ENCODE measurements around the gene TNFSF10. TPM values are rescaled to one million over a fixed set of nuclear protein-coding genes. Genes with fewer than 3 reads are reported as not detected.
"Not testable (repeated sequence)": the region's sequence is repeated elsewhere in the genome, so short reads cannot be mapped to it uniquely, and the experiment has no call there.

TNFSF10 gene
- polyA plus RNA-seq, 1 experiment: 2.3 TPM

DNA sequence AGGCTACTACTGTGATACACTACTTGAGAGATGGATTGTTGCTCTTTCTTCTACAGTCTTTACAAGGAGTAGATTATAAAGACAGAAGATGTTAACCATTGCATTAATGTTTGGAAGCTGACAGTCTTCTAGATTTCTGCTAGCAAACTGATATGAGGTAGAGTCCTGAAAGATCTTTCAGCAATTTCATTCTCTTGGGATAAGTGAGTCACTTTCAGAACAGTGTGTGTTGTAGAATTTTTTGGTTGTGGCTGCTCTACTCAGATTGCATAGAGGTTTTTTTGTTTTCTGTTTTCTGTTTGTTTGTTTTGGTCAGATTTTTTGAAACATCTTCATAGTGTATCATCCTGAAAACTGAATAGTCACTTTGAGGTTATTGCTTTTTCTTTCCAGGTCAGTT is 17.1 kb downstream of the TNFSF10 start:
- Histone ChIP-seq H3K4me3 (ENCODE audit: low read depth, low read length) (no peak overlapping the region), H3K9me3 (ENCODE audit: control insufficient read depth, insufficient read depth, low read length) (no peaks in the 10 kb centered on the region), H3K27ac (ENCODE audit: low read depth, low read length) (no peak overlapping the region), H3K27me3 (ENCODE audit: control insufficient read depth, insufficient read depth, low read length) (no peaks in the 10 kb centered on the region)
- TF ChIP-seq CTCF (IDR thresholded peaks at IDR 0.05; ENCODE audit: low read depth, low read length): no peak
- POLR2A ChIA-PET: no interaction called here
- no peak for DNase-seq (ENCODE audit: low read depth, low spot score)
- CTCF ChIA-PET: no interaction called here

- Histone ChIP-seq H3K27ac (ENCODE audit: low read depth, low read length) (no peak overlapping the region), H3K9me3 (ENCODE audit: control insufficient read depth, insufficient read depth, low read length) (no peaks in the 10 kb centered on the region), H3K4me3 (ENCODE audit: low read depth, low read length) (no peak overlapping the region), H3K27me3 (ENCODE audit: control insufficient read depth, insufficient read depth, low read length) (no peaks in the 10 kb centered on the region)
- ChIA-PET POLR2A (no interaction called here), CTCF (interaction anchor here (0.9 to 1.4 kb wide), 3 partner anchors 12 to 166 kb away, joined by 3 read pairs; no protein-coding TSS in a partner anchor)
- no peak for DNase-seq (ENCODE audit: low read depth, low spot score)
- TF ChIP-seq CTCF (IDR thresholded peaks at IDR 0.05; ENCODE audit: low read depth, low read length): no peak
These were observed 21.7 kb downstream of the TNFSF10 start for GRCh38 chr3:172501540-172501939.

DNA sequence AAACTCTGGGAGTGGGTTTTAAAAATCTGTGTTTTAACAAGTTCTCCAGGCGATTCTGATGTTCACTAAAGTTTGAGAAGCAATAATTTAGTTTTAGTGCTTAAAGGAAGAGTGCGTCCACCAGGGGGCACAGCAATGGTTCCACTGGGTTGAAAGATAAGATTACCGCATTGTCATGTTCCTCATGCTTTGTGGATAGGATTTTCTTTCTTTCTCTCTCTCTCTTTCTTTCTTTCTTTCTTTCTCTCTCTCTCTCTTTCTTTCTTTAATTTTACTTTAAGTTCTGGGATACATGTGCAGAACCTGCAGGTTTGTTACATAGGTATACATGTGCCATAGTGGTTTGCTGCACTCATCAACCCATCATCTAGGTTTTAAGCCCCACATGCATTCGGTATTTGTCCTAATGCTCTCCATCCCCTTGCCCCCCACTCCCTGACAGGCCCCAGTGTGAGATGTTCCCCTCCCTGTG is 33.0 kb downstream of the TNFSF10 start:
- POLR2A ChIA-PET; H3K27me3 ChIP-seq (ENCODE audit: control insufficient read depth, insufficient read depth, low read length); H3K27ac ChIP-seq (ENCODE audit: low read depth, low read length); H3K4me3 ChIP-seq (ENCODE audit: low read depth, low read length); H3K9me3 ChIP-seq (ENCODE audit: control insufficient read depth, insufficient read depth, low read length): not testable (repeated sequence)
- peak; percentile 48 for DNase-seq (ENCODE audit: low read depth, low spot score)
- peak; percentile 74 for TF ChIP-seq CTCF (IDR thresholded peaks at IDR 0.05; ENCODE audit: low read depth, low read length)
- CTCF ChIA-PET: interaction anchor here (0.8 to 1.8 kb wide), 13 partner anchors 12 to 182 kb away, joined by 3 to 55 read pairs (median 5); no protein-coding TSS in a partner anchor

- no peak for TF ChIP-seq CTCF (IDR thresholded peaks at IDR 0.05; ENCODE audit: low read depth, low read length)
- ChIA-PET POLR2A (no interaction called here), CTCF (interaction anchor here (1.3 to 2.4 kb wide), 4 partner anchors 8 to 39 kb away, joined by 3 to 14 read pairs (median 3); no protein-coding TSS in a partner anchor)
- no peak for DNase-seq (ENCODE audit: low read depth, low spot score)
- Histone ChIP-seq H3K9me3 (ENCODE audit: control insufficient read depth, insufficient read depth, low read length) (no peaks in the 10 kb centered on the region), H3K4me3 (ENCODE audit: low read depth, low read length) (no peak overlapping the region), H3K27me3 (ENCODE audit: control insufficient read depth, insufficient read depth, low read length) (no peaks in the 10 kb centered on the region), H3K27ac (ENCODE audit: low read depth, low read length) (no peak overlapping the region)
These were observed 45.1 kb downstream of the TNFSF10 start for GRCh38 chr3:172478116-172478515.

DNA sequence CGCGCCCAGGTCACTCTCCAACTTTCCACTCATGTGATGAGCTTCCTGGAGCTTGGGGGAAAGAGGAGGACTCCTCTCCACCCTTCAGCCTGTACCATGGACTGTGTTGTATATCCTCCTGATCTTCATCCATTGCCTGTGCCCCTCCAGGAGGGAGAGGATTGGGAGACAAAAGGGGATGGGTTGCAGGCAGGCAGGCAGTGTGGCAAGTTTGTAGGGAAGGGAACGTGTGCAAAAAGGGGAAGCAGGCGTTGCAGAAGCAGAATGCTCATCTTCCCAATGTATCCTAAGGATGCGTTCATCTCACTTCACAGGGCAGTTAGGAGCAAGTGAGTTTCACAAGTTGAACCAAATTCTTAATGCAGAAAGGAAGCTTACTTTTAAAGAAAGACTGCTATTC is 46.9 kb downstream of the TNFSF10 start:
- POLR2A ChIA-PET: no interaction called here
- H3K27ac ChIP-seq (ENCODE audit: low read depth, low read length): no peak overlapping the region
- H3K4me3 ChIP-seq (ENCODE audit: low read depth, low read length): no peak overlapping the region
- TF ChIP-seq CTCF (IDR thresholded peaks at IDR 0.05; ENCODE audit: low read depth, low read length): no peak
- no peaks in the 10 kb centered on the region for H3K27me3 ChIP-seq (ENCODE audit: control insufficient read depth, insufficient read depth, low read length)
- CTCF ChIA-PET: interaction anchor here (0.7 to 2.6 kb wide), 11 partner anchors 8 to 190 kb away, joined by 3 to 17 read pairs (median 5); no protein-coding TSS in a partner anchor
- DNase-seq (ENCODE audit: low read depth, low spot score): no peak
- no peaks in the 10 kb centered on the region for H3K9me3 ChIP-seq (ENCODE audit: control insufficient read depth, insufficient read depth, low read length)

Data from AG04450 (cell line).